Epithelial cell of proximal tubule (primary cell): Measurements from ENCODE around the gene HLA-DOB. TPM values are rescaled to one million over a fixed set of nuclear protein-coding genes. Genes with fewer than 3 reads are reported as not detected.

Experiments used
- DNase-seq: peaks from one replicate; pipeline ENCODE4 v3.0.0-alpha.2; 2011; ENCODE audit warnings: low read depth
- H3K4me3 ChIP-seq: 2 replicates; pipeline ENCODE4 v1.5.1; 2011; ENCODE audit warnings: low read depth, mild to moderate bottlenecking, low read length
- CTCF ChIP-seq: conservative IDR thresholded peaks from 2 replicates; pipeline ENCODE4 v1.5.1; 2012; ENCODE audit warnings: low read depth, mild to moderate bottlenecking, low read length
- total RNA-seq: library from RNA; depleted of rRNA; stranded (reverse); fragments of >200 nt; gene quantifications from 2 replicates; pipeline ENCODE4 v1.2.3, GENCODE V29; 2015

The HLA-DOB gene
- total RNA-seq, 1 donor from 2014 or later: 0.58 TPM

DNA sequence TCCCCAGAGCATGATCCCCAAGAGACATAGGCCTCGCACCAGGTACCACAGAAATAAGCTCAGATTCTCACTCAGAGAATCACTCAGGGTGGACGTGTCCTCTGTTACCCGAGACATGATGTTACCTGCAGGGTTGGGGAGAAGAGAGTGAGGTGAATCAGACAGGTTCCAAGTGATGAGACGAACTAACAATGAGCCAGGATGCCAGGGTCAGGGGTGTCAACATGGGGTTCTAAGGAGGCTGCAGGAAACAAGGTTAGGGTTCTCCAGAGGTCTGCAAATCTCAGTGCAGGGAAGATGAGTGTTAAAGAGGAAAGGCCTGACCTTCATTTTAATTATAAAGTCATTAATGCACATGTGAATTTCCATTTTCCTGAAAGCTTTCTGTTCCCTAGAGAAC lies 34.2 kb upstream of the HLA-DOB start:
- DNase-seq: no peak
- no peak overlapping the region for H3K4me3 ChIP-seq
- no peak for TF ChIP-seq CTCF

DNA sequence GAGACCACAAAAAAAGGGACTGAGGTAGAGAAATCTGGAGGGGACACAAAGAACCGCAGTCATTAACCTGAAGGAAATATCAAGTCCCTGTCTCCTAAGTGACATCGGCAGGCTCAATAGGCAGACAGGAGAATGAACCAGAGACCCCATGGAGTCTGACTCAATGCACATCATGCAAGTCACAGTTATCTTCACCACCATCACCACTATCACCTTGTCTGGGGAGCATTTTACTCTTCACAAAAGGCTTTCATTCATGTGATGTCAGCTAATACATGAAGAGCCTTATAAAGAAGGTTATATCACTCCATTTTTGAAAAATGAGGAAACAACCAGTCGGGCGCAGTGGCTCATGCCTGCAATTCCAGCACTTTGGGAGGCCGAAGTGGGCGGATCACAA lies 32.3 kb upstream of the HLA-DOB start:
- no peak for TF ChIP-seq CTCF
- H3K4me3 ChIP-seq: no peak overlapping the region
- DNase-seq: no peak

DNA sequence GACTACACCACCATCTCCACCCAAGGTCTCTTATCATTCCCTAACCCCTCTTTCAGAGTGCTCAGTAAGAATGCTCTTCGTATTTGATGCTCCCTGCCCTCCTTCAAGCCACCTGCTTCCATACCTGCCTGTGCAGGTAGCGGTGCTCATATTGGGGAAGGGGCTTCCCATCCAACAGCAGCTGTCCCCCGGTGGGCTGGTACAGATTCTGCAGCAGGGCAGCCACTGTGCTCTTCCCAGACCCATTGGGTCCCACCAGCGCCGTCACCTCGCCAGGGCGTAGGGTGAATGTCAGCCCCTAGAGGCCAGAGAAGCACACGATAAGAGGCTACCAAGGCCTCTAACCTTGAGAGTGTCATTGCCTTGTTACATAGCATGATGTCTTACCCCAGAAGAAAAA lies 31.0 kb upstream of the HLA-DOB start:
- no peak for DNase-seq
- no peak overlapping the region for H3K4me3 ChIP-seq

DNA sequence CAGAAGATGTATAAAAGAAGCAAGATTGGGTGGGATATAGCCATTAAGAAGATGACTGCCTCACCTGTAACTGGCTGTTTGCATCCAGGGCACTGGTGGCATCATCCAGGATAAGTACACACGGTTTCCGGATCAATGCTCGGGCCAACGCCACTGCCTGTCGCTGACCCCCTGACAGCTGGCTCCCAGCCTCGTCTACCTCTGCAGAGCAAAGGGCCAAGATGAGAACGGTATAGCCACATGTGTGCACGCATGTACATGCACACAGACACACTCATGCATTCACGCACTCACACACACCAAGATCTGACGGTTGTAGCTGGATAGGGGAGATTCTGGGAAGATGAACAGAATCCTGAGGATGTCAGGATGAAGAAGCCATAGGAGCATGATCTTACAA lies 30.2 kb upstream of the HLA-DOB start:
- H3K4me3 ChIP-seq: no peak overlapping the region
- no peak for DNase-seq
- TF ChIP-seq CTCF: no peak

More for the DNA sequence above, 31.0 kb upstream of the HLA-DOB start:
- TF ChIP-seq CTCF: no peak

DNA sequence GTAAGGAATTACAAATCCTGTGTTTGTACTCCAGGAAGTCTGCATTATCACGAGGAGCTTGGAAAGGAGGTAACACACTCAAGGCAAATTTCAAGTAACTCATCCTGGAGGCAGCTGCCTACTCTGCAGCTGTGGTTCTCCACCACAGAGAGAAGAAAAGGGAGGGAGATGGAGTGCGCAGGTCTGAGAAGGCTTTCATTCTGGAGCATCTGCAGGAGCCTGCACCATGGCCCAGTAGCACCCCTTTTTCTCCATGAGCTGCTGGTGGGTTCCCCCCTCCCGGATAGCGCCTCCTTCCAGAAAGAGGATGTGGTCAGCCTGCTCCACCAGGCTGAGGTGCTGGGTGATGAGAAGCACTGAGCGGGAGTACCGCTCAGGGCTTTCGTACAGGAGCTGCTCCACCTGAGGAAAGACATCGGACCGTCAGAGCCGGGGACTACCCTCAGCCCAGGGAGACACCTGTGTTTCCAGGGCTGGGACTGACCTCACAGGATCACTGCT lies 28.6 kb upstream of the HLA-DOB start:
- no peak for TF ChIP-seq CTCF
- no peak overlapping the region for H3K4me3 ChIP-seq
- no peak for DNase-seq

DNA sequence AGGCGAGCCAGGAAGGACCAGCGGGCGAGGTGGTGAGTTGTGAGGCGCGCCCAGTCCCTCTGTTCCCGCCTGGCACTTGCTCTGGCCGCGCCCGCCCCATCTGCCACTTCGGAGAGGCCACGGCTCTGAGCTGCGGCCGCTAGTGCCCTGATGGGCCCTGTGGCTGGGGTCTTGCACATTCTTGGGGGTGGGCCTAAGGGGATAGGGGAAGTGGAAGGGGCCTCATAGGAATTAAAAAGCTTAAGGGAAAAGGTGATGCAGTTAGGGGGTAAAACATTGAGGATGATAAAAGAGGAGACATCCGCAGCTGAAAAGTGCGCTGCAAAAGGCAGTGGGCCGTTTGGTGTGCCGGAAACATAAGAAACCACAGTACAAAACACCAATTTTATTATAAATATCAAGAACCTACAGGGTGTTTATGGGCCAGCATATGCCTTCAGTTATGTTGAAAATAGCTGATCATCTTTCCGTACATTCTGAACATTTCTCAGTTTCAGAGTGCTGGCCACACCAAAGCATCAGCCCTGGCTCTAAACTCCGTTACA lies 28.1 kb upstream of the HLA-DOB start:
- no peak for DNase-seq
- no peak for TF ChIP-seq CTCF
- H3K4me3 ChIP-seq: peak overlapping the region; percentile 71

GRCh38 chr6:32843979-32844838 lies 27.4 kb upstream of the HLA-DOB start, which contains the start of gene PSMB8:
Gene PSMB8 (minus strand): TSS chr6:32844047. CDS start chr6:32843996, 51 bp downstream.
- H3K4me3 ChIP-seq: peak within 1 kb of the TSS; percentile 71
- no peak for TF ChIP-seq CTCF
- DNase-seq: peak; percentile 73
